Ureter (tissue), 1 donor: ENCODE results near the gene AGMO. TPM values are rescaled to one million over a fixed set of nuclear protein-coding genes. Genes with fewer than 3 reads are reported as not detected.

Source experiments
- DNase-seq: peaks from one replicate; pipeline ENCODE4 v3.0.0-alpha.2; 2020; ENCODE audit warnings: low spot score
- total RNA-seq: library from RNA; stranded (reverse); gene quantifications from one replicate; pipeline ENCODE4 v1.2.4, GENCODE V29; 2023
- donor health status: DM: yes; HTN: yes; CAD: no.

The AGMO gene
- total RNA-seq, 1 donor from 2014 or later = 6.8 TPM

DNA sequence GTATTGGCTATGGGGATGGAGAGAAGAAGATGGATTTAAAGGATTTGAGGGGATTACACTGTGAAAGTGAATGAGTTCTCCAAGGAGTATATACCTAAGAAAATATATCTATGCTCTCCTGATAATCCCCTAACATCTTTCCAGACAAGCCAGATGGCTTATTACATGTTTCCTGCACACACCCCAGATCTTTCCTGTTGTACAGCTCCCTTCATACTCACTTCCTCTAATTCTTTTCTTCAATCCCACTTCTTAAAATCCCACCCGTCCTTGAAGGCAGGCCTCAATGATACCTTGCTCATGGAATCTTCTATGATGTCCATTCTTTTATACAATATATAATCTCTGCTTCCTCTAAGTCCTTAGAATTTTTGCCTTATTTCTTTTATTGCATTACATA lies 342.1 kb downstream of the AGMO start:
- no peak for DNase-seq

DNA sequence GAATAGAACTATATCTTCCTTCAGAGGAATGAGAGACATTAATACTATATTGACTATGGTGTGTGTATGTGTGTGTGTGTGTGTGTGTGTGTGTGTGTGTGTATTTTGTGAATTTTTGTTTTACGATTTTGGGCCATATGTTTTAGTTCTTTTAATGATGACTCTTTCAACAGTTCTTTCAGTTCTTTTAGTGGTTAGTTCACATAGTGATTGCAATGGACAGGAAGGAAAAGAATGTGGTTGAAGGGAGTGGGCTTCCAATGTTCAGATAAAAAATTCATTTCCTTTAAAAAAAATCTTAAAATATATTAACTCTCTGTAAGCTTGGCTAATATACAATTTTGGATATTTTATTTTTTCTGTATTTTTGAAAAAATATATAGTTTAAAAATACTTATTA lies 343.6 kb downstream of the AGMO start:
- DNase-seq = no peak

GRCh38 chr7:15215616-15216015 lies 346.2 kb downstream of the AGMO start:
- no peak for DNase-seq

GRCh38 chr7:15214976-15215375 lies 346.8 kb downstream of the AGMO start:
- no peak for DNase-seq

DNA sequence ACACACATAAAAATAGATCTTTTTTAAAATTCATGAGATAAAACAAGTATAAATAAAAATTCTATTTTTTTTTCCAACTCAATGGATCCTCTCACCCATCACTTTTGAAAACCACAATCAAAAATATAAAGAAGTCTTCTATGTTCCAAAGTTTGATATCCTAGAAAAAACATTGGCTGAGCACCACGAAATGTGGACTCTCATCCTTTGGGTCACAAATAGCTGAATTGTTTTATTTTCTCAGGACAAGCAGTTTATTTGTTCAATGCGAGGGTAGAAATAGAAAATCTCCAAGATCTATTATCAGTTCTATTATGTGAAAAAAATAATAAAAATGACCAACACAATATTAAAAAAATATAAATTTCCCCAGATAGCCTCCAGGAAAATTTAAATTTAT lies 348.7 kb downstream of the AGMO start:
- DNase-seq = no peak

GRCh38 chr7:15209429-15209828 lies 352.4 kb downstream of the AGMO start:
- no peak for DNase-seq

DNA sequence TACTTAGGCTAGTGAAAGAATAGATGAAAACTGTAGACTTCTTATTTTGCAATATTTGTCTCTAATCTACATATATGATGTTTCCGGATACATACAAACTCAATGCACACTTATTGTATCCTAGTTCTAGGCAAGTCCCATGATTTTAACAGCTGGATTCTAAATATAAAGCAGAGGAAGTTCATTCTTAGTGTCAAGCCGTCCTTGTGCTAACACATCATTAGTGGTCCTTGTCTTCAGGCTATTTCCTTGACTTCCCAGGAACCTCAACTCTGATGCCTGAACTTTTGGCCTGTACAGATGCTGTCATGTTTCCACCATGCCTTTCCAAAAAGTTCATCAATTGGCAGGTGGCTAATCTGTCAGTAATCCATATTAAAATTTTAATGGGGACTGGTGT lies 357.4 kb downstream of the AGMO start:
- no peak for DNase-seq

DNA sequence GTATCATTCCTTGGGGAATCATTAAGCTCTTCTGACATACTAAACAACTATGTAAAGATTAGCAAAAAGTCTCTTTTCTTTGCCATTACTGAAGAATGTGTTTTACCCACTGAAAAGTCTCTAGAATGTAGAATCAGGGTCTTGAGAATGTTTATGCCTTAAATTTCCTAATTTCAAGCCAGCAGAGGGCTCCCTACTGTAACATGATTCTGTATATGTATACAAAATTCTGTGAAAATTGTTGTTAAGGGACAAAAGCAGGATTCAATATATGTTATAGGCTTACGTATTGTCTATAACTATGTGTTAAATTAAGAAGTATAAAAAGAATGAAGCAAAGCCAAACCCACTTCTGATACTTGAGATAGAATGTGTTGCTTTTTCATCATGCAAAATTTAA lies 362.3 kb downstream of the AGMO start:
- DNase-seq = no peak

DNA sequence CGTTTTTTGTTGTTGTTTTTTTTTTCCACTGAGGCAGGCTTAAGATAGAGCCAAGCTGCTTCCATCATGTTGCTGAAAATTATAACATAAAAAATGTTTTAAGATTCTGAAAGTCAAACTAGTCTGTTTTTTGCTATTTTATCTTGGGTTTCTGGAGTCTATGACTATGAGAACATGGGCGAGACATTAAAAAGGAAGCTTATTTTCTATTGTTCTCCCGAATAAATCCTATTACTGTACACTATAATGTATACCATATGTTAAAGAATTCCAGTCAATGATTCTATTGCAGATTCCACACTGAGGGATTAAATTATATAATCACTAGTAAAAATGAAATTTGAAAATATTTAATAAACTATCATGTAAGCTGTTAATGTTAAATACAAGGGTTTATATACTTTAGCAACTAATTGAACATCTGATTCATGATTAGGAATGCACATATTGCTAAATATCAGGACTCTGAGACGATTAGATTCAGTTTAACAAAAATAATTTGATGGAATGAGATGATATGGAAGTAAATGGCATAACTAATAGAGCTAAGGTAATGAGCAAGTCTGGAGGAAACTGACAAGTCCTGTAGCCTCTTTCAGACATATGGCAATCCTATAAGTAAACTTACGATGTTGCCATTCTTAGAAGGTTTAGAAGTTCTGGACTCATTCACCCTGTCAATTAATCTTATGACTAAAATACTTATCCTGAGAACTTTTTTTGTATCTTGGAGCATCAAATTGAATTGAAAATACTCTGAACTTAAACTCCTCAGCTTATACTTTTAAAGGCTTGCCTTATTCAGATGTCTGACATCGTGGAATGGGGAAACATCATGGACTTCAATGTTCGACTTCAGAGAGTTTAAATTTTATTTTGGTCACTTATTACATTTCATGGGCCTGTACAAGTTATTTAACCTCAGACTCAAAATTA lies 364.5 kb downstream of the AGMO start:
- no peak for DNase-seq

GRCh38 chr7:15178065-15178464 lies 383.8 kb downstream of the AGMO start:
- DNase-seq = no peak

DNA sequence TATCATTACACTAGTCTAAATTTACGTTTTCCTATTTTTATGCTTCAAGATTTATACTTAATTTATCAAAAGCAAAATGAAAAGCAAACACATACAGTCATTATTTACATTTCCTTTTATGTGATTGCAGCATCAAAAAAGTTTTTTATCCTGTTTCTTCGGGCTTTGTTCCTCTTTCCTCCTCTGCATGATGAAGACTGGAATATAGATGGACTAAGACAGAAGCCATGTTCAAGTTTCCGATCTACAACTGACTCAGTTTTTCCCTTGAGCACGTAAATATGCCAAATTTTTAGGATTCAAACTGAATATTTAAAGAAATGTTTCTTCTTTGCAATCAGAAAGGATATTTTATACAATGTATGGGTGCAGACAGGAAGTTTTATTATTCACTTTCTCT lies 385.7 kb downstream of the AGMO start:
- DNase-seq = no peak

DNA sequence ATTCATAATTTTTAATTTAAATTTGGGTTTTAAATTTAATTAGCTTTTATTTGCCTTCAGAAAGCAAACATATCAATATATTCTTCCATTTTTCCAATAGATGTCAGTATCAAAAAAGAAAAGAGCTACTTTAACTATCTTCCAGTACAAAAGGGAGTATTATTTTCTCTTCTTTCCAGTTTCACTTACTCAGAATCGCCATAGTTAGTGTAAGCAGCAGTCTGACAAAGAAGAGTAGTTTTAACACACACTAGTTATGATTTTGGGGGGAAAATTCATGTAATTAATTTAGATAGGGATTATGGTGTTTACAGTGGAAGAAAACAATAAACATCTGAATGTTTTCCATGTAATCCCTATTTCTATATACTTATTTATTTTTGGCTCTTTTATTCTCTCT lies 386.7 kb downstream of the AGMO start:
- DNase-seq = no peak

- no peak for DNase-seq
Measured at GRCh38 chr7:15174485-15174884, 387.3 kb downstream of the AGMO start.

GRCh38 chr7:15168489-15168888 lies 393.3 kb downstream of the AGMO start:
- no peak for DNase-seq

- no peak for DNase-seq
Measured at GRCh38 chr7:15167912-15168311, 393.9 kb downstream of the AGMO start.

DNA sequence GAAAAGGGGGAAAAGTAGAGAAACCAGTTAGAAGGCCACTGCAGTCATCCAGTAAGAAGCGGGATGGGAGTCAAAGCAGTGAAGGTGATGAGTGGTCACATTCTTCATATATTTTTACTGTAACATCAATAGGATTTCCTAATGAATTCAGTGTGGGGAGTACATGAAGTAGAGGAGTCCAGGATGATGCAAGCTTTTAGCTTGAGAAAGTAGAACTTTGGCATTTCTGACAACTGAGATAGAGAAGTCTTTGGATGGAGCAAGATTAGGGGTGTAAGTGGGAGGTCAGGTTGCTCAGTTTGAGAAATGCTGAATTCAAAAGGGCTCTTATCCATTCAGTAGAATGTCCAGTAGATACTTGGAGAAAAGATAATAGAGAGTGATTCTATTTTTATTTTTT lies 395.2 kb downstream of the AGMO start:
- DNase-seq = no peak

DNA sequence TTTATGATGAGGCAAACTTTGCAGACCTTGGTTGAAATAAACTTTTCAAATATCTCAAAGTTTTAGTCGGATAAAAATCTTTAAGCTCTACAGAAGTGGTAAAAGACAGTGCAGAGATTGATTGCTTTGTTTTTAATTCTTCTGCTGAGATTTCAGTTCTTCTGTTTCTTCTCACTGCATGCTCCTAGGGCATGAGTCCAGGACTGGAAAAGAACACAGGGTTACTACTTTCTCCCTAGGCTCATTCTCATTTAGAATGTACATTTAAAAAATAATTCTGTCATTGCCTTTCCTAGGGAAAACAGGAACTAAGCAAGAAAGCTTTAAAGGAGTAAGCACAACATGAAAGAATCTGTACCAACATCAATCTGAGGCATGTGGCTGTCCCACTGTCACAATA lies 402.6 kb downstream of the AGMO start:
- no peak for DNase-seq

GRCh38 chr7:15158141-15158810 lies 403.5 kb downstream of the AGMO start:
- no peak for DNase-seq

Other genes starting within 250 kb of the AGMO start
- 5.6 TPM for gene MEOX2, start 124.7 kb upstream of the AGMO start, total RNA-seq